GM18907 (cell line): ENCODE results near the gene SSH3.

Experiments
- ATAC-seq: cut with Tn5 transposase; IDR thresholded peaks from one replicate; pipeline ENCODE4 v1.9.1; 2021; ENCODE audit warnings: mild to moderate bottlenecking, moderate library complexity; ENCODE audit not compliant: unreplicated experiment

The SSH3 gene

DNA sequence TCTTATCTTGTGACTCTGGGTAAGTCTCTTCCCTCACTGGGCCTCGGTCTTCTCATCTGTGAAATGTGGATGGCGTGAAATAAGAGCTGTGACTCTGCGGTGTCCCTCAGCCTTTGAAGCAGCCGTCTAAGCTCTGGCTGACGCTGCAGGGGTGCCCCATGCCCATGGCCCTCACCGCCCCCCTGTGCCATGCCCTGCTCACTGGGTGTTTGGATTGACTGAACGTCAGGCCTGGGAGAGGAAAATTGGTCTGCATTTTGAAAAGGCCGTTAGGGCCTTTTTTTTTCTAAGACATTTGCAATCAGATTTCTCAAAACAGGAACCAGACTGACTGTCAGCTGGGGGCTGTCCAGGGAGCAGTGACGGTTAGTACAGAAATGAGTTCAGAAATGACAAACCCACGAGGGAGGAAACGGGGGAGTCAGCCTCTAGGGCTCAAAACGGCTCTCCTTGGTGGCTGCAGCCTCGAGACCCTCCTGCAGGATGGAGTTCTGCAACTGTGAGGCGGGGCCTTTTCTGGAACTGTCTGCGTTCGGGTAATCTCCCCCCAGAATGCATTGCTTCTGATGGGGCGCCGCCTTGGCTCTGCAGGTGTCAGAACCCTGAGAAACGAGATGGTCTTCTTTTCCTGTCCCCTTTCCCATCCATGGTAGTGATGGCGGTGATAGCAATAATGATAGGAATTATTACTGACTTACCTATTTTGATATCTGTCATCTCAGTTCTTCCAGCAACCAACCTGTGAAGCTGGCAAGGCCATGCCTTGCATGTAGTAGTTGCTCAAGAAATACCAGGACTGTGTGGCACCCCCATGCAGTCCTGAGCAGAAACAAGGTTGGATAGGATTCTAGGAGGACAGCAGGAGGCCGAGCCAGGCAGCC, 35.0 kb upstream of the SSH3 start:
- no peak for ATAC-seq

DNA sequence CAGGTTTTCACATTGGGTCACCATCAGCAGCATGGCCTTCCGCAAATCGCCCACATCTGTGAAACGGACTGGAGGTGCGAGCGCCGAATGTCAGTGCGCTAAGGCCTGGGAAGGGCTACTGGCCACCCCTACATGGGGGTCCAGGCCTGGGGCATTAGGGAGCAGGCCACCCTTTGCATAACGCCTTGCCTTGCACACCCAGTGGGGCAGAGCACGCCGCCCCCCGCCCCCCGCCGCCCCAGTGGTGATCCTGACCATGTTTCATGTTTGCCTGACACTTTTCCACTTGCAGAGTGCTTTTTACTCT, 34.4 kb upstream of the SSH3 start:
- no peak for ATAC-seq

DNA sequence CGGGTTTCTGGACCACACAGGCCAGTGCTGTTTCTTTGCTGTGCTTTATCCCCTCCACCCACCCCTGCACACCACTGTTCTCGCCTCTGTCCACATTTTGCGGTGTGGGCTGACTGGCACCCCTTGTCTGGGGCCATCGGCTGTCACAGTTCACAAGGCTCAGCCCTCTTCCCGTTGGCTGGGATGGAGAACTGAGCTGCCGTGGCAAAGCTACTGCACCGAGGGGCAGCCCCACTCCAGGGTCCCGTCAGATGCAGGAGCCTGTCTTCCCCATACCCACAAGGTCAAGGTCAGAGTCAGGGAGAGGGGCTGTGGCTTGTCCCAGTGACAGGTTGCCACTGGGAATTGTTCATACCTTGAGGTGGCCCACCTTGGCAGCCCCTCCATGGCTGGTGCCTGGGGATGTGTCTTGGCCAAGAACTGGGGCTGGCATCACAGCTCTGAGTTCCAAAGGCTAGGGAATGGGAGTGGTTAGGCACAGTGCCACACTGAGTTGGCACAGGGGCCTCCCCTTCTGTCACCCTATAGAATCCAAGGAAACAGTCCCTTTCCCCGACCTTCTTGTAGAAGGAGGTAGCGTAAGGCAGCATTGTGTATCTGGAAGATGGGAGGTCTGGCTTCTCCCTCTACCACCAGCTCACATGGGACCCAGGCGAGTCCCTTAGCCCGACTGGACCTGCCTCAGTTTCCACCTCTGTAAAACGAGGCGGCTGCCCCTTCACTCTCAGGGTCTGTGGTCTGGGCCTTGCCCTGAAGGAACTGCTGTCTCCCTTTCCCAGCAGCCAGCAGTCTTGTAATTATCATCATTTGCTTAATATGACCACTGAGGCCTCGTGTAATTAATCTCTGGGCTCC, 33.7 kb upstream of the SSH3 start:
- ATAC-seq = no peak

DNA sequence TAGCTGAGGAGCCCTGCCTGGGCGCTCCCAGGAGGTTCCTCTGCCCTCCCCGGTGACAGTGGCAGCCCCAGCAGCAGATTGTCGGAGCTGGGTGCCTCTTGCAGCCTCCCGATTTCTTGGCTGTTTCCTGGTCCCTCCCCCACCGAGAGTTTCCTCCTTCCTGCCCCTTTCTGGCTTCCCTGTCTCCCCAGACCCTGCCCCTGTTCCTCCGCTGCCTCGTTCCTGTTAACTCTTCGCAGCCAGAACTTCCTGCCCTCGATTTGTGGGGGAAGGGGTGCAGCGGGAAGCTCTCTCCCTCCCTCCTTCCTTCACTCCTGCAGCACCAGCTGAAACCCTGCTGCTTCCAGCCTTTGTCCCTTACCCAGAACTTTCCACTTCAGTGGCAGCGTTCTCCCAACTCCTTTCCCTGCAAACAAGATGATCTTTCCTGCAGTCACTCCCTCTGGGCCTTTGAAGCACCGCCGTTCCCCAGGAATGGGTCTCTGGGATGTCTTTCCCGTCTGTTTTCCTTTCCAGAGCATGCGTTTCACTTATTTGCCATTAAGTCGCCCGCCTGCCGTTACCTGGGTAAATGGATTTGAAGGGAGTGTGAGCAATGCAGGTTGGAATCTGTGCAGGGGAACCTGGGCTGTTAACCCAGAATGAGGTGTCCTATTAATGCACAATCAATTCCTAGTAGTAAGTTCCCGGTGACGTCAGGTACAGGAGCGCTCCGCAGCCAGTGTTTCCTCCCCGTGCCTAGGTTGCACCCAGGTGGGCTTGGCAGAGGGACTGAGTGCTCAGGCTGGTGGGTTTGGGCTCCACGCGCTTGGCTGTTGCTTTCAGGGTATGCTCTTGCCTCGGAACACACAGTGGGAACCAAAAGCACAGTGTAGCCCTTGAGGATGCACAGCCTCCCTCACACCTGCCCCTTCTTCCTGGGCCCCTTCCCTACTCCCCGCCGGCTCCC, 32.8 kb upstream of the SSH3 start:
- no peak for ATAC-seq

GRCh38 chr11:67271205-67271540, 32.2 kb upstream of the SSH3 start:
- ATAC-seq = no peak

GRCh38 chr11:67271541-67272284, 31.6 kb upstream of the SSH3 start:
- no peak for ATAC-seq

GRCh38 chr11:67272327-67273259, 30.7 kb upstream of the SSH3 start:
- ATAC-seq = no peak

DNA sequence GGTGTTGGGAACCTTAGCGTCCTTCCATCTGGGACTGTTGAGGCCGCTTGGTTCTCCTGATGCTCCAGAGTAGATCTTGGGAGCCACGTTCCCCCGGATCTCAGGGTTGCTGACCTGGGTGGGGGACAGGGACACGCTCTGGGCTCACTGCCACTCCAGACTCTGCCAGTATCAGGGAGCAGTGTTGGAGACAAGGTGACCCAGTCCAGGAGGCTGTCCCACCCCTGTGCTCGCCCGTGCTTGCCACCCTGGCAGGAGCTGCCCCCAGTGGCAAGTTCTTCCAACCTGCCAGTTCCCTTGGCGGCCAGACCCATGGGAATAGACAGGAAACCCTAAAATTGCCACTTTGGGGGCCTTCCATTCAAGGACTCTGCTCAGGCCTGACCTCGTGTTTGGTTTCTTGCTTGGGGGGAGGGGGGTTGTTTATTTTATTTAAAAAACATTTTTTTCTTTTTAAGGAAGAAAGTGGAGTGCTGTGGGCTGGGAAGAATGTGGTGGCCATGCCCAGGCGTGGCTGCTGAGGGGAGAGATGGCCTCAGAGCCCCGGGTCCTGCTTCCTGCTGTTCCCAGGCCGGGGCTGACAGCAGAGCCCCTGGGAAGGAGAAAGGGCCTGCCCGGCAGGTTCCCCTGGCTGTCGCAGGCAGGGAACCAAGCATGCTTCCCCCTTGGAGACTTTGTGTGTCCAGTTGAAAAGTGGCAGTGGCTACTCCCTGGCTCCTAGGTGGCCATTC, 29.9 kb upstream of the SSH3 start:
- ATAC-seq = no peak

- no peak for ATAC-seq
Observed at GRCh38 chr11:67274768-67275605, 28.3 kb upstream of the SSH3 start.

DNA sequence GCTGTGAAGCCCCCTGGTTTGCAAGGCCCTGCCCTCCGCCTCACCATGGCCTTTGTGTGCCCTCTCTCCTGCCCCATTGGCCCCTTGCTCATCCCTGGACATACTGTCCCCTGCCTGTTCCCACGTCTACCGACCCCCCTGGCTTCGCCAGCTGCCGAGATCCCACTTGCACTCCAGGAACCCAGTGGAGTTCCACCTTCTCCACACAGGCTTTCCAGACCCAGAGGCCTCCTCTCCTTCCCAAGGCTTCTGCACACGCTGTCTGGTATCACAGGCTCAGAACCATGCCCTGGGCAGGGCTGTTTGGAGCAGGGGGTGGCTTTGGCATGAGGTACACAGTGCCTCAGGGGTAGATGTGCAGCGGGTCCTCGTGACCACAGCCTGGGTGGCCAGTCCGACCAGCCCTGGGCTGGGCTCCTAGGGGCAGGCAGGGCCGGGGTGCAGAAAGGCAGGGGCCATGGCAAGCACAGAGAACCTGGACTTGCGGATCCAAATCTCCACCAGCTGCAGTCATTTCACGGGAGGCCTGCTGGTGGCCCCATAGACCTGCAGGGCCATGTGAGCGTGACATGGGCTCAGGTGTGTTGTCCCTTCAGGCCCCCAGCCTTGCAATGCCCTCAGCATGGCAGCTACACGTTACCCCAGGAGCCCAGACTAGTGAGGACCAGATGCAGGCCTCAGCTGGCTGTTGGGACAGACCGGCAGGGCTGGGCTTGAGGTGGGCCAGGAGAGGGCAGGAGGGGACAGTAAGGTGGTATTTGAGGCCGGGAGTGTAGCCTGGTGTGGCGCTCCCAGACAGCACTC, 27.5 kb upstream of the SSH3 start:
- no peak for ATAC-seq

- ATAC-seq = peak; percentile 24
Observed at GRCh38 chr11:67276781-67277230, 26.5 kb upstream of the SSH3 start.

DNA sequence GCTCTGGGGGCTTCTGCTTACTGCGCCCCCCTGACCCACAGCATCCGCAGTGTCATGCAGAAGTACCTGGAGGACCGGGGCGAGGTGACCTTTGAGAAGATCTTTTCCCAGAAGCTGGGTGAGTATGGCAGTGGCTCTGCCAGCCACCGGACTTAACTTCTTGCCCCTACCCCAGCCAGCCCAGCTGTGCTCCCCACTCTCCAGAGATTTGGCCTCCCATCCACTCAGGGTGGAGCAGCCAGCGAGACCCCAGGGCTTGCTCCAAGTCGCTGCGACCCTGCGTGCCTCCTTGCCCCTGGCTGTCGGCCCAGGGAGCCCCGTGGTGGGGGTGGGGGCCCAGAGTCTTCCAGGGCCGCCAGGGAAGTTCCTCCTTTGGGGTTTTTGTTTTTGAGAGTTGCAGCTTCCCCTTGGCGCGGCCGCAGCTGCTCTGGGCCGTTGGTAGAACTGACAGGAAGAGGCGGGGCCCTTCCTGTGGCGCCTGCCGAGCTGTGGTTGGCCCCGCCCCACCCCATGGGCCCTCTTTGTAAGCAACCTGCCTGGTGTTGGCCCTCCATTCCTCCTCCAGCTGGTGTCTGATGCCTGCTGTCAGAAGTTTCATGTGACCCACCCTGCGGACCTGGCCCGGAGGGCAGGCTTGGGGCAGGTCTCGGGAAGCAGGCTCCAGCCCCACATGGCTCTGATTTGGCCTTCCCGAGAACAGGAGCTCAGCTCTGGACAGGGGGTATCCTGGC, 25.9 kb upstream of the SSH3 start:
- peak; percentile 59 for ATAC-seq

- no peak for ATAC-seq
Observed at GRCh38 chr11:67278135-67278938, 25.0 kb upstream of the SSH3 start.

- ATAC-seq = no peak
Observed at GRCh38 chr11:67278939-67279588, 24.3 kb upstream of the SSH3 start.
